ENCODE results near the gene PIK3AP1.

- TF ChIP-seq CTCF (IDR thresholded peaks at IDR 0.05; ENCODE audit: insufficient read depth, low read depth, low read length) (no peak), EZH2 (IDR thresholded peaks at IDR 0.05; ENCODE audit: insufficient read depth, low read length) (no peak)
These were observed 111.5 kb downstream of the PIK3AP1 start for GRCh38 chr10:96608805-96609204.

All from astrocyte (in vitro differentiated cells and primary cell).